NCI-H128 (cell line): ENCODE measurements around the gene POU2AF1.
"Not testable (repeated sequence)": the region's sequence is repeated elsewhere in the genome, so short reads cannot be mapped to it uniquely, and the experiment has no call there.

Experiments used
- DNase-seq: peaks from one replicate; lab custom pipeline; 2025; ENCODE audit not compliant: unreplicated experiment; lab: John Stamatoyannopoulos, UW

Gene POU2AF1

GRCh38 chr11:111320728-111321568 lies 58.1 kb downstream of the POU2AF1 start:
- no peak for DNase-seq

- not testable (repeated sequence) for DNase-seq
These were observed 58.9 kb downstream of the POU2AF1 start for GRCh38 chr11:111320199-111320598.

- no peak for DNase-seq
These were observed 59.8 kb downstream of the POU2AF1 start for GRCh38 chr11:111319296-111319695.

- DNase-seq: no peak
These were observed 67.0 kb downstream of the POU2AF1 start for GRCh38 chr11:111312076-111312475.

GRCh38 chr11:111310723-111311122 lies 68.4 kb downstream of the POU2AF1 start:
- no peak for DNase-seq

- peak; percentile 22 for DNase-seq
These were observed 69.0 kb downstream of the POU2AF1 start for GRCh38 chr11:111310088-111310487.

- no peak for DNase-seq
These were observed 69.7 kb downstream of the POU2AF1 start for GRCh38 chr11:111309215-111309915.

GRCh38 chr11:111308140-111308539 lies 70.9 kb downstream of the POU2AF1 start:
- peak; percentile 58 for DNase-seq

GRCh38 chr11:111307472-111308108 lies 71.5 kb downstream of the POU2AF1 start:
- DNase-seq: no peak

GRCh38 chr11:111306321-111306720 lies 72.8 kb downstream of the POU2AF1 start:
- DNase-seq: no peak

GRCh38 chr11:111305876-111306275 lies 73.2 kb downstream of the POU2AF1 start:
- no peak for DNase-seq

- DNase-seq: no peak
These were observed 73.8 kb downstream of the POU2AF1 start for GRCh38 chr11:111305162-111305802.

- DNase-seq: no peak
These were observed 75.6 kb downstream of the POU2AF1 start for GRCh38 chr11:111303461-111303860.

- no peak for DNase-seq
These were observed 76.8 kb downstream of the POU2AF1 start for GRCh38 chr11:111302298-111302697.
